Kidney capillary endothelial cell (primary cell): ENCODE measurements around the gene EIF2A.
"Not testable (repeated sequence)": the region's sequence is repeated elsewhere in the genome, so short reads cannot be mapped to it uniquely, and the experiment has no call there.

ENCODE experiments used
- DNase-seq: peaks from one replicate; pipeline ENCODE4 v3.0.0-alpha.2; 2018; ENCODE audit warnings: low spot score

The EIF2A gene

GRCh38 chr3:150546226-150547044 lies at the start of gene EIF2A, which contains the start of gene SERP1:
TSS of gene EIF2A (plus strand) at chr3:150546787. CDS start at chr3:150546803, 16 bp downstream.
TSS of gene SERP1 (minus strand) at chr3:150546496. CDS start at chr3:150546135, 361 bp downstream.
- peak; percentile 99 for DNase-seq

DNA sequence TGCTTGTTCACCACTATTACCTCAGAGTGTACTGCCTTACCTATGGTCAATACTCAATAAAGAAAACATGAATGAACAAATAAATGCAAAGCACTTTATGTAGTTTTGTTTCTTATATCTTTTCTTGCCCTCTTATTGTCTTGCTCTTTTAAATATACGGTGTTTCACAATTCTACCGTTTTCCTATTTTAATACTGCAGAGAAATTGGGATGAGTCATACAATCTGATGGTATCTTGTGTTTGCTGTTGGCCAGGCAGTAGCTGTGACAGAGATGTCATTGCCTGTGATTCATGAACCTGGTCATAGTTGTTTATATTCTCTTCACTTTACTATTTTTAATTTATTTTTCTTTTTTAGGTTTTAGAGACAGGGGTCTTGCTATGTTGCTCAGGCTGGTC lies 48.6 kb upstream of the EIF2A start:
- DNase-seq = peak; percentile 27

- DNase-seq = not testable (repeated sequence)
Measured at GRCh38 chr3:150500960-150501359, 45.6 kb upstream of the EIF2A start.

- no peak for DNase-seq
Measured at GRCh38 chr3:150503402-150504099, 43.0 kb upstream of the EIF2A start.

DNA sequence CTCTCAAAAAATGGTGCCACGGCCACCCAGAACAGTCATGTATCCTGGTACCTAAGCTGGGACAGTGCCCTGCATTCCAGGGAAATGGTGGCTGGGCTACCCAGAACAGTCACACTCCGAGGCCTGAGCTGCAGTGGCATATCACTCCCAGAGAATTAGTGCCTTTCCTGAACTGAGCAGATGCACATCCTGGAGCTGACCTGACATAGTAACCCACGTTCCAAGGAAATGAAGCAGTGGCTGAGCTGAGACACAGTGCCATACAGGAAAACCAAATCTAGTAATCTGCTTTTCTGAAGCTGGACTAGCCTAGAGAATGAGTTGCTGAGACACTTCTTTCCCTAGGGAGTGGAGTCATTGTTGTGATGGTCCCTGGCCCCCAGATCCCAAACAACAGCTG lies 42.1 kb upstream of the EIF2A start:
- peak; percentile 88 for DNase-seq

DNA sequence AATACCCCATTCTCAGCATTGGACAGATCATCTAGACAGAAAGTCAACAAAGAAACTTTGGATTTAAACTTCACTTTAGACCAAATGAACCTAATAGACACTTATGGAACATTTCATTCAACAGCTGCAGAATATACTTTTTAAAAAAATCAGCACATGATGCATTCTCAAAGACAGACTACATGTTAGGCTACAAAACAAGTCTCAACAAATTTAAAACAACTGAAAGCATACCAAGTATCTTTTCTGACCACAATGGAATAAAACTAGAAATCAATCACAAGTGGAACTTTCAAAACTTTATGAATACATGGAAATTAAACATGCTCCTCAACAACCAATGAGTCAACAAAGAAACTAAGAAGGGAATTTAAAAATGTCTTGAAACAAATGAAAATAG lies 38.2 kb upstream of the EIF2A start:
- no peak for DNase-seq

DNA sequence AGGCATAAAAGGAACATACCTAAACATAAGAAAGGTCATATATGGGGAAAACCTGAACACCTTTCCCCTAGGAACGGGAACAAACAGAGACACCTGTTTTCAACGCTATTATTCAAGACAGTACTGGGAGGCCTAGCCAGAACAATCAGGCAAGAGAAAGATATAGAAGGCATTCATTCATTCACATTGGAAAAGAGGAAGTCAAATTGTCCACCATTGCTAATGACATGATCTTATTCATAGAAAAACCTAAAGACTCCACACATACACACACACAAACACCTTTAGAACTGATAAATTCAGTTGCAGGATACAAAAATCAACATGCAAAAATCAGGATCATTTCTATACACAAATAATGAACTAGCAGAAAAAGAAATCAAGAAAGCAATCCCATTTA lies 36.8 kb upstream of the EIF2A start:
- no peak for DNase-seq

GRCh38 chr3:150511122-150511821 lies 35.3 kb upstream of the EIF2A start:
- no peak for DNase-seq

GRCh38 chr3:150515210-150515609 lies 31.4 kb upstream of the EIF2A start:
- no peak for DNase-seq

- DNase-seq = no peak
Measured at GRCh38 chr3:150519026-150519425, 27.6 kb upstream of the EIF2A start.

GRCh38 chr3:150520408-150520807 lies 26.2 kb upstream of the EIF2A start:
- DNase-seq = no peak

GRCh38 chr3:150521463-150521862 lies 25.1 kb upstream of the EIF2A start:
- DNase-seq = no peak

- no peak for DNase-seq
Measured at GRCh38 chr3:150523538-150523937, 23.0 kb upstream of the EIF2A start.

DNA sequence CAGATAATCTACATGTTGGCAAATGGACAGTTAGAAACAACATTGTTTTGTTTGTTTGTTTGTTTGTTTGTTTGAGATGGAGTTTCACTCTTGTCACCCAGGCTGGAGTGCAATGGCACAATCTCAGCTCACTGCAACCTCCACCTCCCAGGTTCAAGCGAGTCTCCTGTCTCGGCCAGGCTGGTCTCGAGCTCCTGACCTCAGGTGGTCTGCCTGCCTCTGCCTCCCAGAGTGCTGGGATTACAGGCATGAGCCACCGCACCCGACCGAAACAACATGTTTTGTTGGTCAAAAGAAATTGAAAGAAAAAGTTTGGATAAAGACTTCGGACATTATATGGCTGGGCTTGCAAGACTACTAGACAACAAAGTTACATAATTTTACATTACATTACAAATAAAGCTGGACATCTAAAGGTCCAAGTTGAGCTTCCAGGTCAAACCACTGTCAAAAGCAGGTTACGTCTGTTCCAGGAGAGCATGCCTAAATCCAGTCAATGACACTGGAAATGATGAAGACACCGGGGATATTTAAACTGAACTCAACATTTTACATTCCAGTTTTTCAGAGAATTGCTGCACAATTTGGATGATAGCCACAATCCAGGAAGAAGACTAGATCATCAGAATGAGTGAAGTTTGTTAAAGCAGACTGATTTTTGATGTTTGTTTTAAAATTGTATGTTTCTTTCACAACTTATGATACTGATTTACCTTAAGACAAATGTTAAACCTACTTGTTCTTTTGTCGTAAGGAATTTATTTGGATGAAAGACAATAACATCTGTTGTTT lies 18.9 kb upstream of the EIF2A start:
- DNase-seq = no peak

GRCh38 chr3:150528354-150528797 lies 18.2 kb upstream of the EIF2A start:
- DNase-seq = peak; percentile 16

GRCh38 chr3:150531775-150532174 lies 14.8 kb upstream of the EIF2A start:
- no peak for DNase-seq

DNA sequence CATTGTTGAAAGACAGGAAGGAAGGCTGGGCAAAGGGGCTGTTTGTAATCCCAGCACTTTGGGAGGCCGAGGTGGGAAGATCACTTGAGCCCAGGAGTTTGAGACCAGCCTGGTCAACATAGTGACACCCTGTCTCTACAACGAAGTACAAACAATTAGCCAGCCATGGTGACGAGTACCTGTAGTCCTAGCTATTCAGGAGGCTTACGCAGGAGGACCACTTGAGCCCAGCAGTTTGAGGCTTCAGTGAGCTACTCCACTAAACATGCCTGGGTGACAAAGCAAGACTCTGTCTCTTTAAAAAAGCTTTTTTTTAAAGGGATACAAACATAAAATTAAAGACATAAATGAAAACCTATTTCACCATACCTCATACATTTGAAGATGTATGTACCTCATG lies 11.4 kb upstream of the EIF2A start:
- no peak for DNase-seq

GRCh38 chr3:150538324-150539208 lies 8.0 kb upstream of the EIF2A start:
- no peak for DNase-seq

DNA sequence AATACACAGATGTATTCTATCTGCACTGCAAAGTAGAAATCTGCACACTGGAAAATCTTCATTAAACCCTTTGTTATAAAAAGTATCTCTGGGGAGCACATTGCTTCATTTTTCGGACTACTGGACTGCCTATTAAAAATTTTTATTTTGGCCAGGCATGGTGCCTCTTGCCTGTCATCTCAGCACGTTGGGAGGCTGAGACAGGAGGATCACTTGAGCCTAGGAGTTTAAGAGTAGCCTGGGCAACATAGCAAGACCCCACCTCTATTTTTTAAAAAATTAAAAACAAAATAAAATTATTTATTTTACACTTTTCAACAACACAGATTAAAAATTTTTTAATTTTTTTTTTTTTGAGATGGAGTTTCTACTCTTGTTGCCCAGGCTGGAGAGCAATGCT lies 6.3 kb upstream of the EIF2A start:
- no peak for DNase-seq

DNA sequence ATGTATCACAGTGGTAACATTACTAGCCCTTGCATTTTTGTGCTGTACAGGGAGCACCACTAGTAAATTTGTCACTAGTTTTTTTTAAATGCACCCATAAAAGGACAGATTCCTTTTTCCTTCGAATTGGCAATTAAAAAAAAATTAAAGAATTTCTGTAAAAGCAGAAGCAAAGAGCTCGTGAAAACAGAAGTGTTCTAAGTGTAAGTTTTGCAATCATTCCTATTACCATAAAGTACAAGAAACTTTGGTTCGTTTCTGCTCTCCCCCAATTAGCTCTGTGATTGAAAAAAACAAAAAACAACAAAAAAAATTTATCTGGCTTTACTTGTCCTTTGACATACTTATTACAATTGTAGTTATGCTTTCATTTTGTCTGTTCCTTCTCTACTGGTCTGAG lies 5.6 kb upstream of the EIF2A start:
- no peak for DNase-seq

DNA sequence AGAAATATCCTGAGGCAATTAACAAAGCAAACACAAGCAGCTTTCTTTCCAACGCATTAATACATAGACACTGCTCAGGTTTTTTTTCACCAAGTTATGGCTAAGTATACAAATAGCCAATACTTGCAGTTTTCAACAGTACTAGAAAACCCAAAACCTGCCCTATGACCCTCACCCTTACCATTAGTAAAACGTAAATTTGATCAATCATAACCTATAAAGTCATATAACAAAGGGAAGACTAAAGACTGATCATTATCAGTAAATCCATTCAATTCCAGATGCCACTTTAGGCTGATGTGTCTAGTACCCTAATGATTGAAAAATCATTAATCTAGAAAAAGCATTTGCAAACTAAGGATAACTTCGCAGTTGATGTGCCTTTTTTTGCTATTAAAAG lies 3.5 kb upstream of the EIF2A start:
- no peak for DNase-seq
